Hematopoietic multipotent progenitor cell treated with erythropoietin and hydrocortisone succinate and interleukin-3 and kit ligand, for 17 days (in vitro differentiated cells): ENCODE results near the gene NAV2.

Experiments
- DNase-seq: peaks from one replicate; pipeline ENCODE4 v3.0.0-alpha.2; 2015; ENCODE audit warnings: low spot score

NAV2 gene

GRCh38 chr11:19712281-19713195 lies at the start of gene NAV2:
Gene NAV2, plus strand, starts transcription at chr11:19712837. Its CDS starts 859 bp downstream, at chr11:19713696.
- peak; percentile 68 for DNase-seq

- no peak for DNase-seq
Observed at GRCh38 chr11:19663206-19663605, 49.4 kb upstream of the NAV2 start.

- DNase-seq: no peak
Observed at GRCh38 chr11:19664886-19665548, 47.6 kb upstream of the NAV2 start.

- DNase-seq: no peak
Observed at GRCh38 chr11:19666951-19667350, 45.7 kb upstream of the NAV2 start.

- DNase-seq: no peak
Observed at GRCh38 chr11:19669511-19669910, 43.1 kb upstream of the NAV2 start.

DNA sequence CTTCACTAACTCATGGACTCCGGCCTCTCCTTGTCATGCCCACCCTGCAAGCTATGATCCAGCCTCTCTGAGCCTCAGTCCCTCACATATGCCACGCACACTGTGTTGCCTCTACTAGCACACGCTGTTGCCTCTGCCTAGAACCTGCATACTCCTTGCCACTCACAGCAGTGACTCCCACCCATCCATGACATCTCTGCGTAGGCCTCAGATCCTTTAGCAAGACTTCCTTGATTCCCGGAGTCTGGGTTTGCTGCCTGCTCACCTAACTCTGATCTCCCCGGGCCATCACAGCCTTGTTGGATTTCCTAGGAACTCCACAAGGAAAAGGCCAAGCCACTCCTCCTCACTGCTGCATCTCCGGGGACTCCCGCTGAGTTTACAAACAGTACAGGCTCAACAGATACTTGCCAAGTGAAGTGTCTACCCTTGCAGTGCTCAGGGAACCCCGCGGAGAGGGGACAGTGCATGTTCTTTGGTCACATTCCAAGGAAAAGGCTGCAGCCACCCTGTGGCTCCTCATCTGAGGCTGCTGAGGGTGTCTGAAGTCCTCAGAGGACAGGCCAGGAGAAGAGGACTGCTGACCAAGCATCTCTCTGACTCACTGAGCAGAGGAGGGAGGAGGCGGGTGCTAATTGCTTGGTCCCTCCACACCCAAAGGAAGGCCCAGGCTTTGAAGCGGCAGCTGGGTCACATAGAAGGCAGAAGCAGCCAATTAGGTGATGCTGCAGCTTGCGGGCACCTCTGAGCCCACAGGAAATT lies 42.4 kb upstream of the NAV2 start:
- no peak for DNase-seq

DNA sequence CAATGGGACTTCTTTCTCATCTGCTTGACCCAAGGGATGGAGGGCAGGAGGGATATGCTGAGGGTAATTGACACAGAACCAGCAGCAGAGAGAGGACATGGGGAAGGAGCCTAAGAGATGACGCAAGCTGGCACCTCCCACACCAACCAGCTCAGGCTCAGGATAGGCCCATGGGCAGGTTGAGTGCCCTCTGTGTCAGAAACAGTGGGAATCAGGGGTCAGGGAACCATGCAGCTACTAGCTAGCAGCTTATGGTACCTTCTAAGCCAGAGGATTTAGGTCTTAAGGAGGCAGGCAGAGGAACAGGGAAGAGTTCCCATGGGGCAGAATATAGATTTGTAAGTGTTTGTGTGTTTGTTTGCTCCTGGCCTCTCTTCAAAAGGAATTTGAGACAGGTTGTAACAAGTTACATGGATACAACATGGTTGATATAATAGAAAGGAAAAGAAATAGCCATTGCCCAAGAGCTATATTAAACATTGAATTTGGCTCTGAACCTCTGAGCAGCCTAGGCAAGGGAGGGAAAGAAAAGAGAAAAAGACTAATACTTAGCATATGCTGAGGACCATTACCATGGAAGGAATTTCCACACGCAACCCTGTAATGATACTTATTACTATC lies 39.9 kb upstream of the NAV2 start:
- no peak for DNase-seq

DNA sequence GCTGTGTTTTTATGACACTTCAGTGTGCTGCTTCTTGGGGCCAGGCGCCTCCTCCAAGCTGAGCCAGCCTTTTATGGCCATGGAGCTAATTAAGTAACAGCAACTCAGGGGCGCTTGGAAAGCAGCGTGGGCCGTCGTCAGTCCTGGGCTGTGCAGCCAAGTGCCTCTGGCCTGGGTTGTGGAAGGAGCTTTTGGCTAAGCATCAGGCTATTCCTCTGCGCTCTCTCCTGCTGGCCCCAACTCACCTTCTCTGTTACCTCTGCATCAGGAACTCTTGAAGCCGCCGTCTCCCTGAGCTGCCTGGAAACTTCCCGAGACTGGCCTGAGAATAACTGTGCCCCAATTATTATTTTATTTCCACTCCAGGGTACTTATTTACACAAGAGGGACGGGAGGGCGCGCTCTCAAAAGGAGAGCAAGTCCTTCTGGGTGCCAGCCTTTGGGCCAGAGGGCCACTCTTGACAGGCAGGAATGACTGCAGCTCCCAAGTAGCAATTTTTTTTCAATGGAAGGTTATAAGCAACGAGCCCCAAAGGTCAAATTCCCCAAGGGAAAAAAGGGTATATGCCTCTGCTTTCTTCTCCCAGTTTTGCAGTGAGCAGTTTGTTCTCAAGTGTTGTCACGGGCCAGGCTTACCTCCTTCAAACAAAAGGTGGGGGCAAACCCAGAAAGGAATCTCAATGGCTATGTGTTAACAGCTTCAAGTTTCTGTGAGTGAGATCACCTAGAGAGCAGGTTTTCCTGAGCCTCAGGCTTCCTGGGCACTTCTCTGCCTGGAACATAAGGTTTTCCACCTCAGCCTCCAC lies 38.5 kb upstream of the NAV2 start:
- DNase-seq: no peak

GRCh38 chr11:19674836-19675235 lies 37.8 kb upstream of the NAV2 start:
- DNase-seq: no peak

GRCh38 chr11:19675397-19675796 lies 37.2 kb upstream of the NAV2 start:
- DNase-seq: no peak

DNA sequence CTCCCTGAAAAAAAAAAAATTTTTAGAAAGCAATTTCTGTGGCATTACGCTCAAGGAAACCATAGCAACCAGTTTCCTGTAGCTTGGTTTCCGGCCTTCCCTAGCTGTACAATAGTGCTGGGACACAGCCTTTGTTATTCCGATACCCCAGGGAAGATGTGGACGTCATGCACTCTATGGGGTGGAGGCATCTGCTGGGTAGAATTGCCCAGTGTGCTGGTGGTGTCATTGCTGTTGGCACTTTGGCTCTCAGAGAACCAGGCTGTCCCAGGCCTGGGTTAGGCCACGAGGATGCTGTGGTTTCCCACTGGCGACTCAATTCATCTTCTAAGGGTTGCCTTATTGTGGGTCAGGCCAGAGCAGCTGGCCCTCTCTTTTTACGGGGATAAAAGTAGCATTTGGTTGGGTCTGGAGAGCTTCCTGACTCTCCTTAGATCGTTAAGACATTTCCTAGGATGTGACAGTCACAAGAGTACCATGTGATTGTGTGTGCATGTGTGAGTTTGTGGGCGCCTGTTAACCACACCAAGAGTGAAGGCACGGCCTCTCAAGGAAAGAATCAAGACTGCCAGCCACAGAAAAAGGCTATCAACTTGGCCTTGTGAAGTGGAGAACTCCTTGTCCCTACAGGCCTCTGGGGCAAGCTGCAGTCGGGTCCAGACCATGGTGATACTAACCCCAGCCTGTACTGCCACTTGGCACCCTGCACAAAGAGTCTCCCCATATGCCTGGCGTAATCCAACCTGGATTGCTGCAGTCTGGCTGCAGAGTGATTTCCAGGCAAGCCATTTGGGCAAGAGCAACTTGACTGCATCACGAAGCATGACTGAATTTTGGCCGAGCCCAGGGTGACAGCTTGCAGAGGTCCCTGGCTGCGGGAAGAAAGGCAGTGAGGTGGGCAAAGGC lies 35.9 kb upstream of the NAV2 start:
- DNase-seq: no peak

DNA sequence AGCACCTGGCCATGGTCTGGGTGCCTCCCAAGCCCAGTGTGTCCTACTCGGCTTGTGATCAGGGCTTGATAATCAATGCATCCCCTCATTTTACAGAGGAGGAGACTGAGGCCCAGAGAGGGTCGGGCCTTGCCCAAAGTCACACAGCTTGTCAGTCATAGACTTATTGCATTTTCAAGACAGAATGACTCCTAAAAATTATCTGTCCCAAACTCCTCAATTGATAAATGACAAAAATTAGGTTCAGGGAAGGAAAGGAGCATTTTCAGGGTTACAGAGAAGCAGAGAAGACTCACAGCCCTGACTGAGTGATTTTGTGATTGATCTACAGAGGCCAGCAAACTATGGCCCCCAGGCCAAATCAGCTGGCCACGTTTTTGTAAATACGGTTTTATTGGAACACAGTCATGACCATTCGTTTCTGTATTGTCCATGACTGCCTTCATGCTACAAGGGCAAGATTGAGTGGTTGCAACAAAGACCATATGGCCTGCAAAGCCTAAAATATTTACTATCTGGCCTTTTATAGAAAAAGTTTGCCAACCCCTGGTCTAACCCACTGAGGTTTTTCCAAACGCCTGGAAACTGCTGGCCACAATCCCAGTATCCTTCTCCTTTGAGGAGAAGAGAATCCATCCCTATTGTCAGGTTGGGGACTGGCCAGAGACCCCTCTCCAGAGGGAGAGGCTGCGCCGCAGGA lies 35.1 kb upstream of the NAV2 start:
- no peak for DNase-seq

DNA sequence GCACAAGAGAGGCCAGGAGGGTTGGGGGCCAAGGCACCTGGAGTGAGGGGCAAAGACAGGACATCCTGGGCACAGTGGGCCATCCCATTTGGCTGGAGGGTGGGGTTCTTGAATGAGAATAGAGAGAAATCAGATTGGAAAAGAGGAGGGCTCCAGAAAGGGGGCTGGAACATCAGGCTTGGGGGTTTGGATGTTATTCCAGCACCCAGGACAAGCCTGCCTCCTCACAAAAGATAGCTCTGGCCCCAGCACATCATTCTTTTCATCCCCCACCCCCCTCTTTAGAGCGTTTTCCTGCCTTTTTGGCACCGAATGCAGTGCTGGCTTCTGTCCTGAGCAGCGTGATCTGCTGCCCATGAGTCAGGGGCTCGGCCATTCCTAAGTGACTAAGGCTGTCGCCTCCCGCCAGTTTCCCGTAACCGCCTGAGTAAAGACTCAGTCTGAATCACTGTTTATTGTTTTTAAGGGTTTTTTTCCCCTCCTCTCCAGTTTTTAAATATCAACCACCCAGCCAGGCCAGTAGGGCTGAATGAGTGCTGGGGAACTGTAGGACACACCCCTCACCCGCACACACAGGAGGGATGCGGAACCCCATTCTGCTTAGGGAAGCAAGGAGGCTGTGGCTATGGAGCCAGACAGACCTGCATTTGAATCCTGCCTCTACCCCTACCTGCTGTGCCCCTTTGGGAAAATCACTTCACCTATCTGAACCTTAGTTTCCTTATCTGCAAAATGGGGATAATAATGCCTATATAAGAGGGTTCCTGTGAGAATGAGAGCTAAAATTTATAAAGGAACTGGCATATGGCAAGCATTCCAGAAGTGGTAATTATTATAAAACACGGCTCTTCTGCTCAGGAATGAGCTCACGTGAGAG lies 32.4 kb upstream of the NAV2 start:
- DNase-seq: no peak

DNA sequence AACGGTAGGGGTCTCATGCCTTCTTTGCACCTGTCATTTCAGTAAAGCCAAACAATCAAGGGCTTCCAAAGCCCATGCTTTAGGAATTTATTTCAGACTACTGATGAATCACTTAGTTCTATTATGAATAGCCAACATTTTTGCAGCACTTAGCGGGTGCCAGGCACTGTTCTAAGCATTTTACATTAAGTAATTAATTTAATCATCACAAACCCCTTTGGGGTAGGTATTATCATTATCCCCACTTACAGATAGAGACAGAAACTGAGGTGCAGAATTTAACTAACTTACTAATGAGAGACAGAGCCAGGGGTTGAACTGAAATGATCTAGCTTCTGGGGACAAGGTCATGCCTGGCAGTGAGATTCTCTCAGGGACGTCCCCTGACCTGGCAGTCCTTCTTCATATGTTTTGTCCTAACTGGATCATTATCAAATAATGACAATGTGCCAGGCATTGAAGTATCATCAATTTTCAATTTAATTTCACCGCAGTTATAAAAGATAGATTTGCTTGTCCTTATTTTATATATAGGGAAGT lies 31.7 kb upstream of the NAV2 start:
- no peak for DNase-seq

- DNase-seq: no peak
Observed at GRCh38 chr11:19683141-19683805, 29.4 kb upstream of the NAV2 start.

DNA sequence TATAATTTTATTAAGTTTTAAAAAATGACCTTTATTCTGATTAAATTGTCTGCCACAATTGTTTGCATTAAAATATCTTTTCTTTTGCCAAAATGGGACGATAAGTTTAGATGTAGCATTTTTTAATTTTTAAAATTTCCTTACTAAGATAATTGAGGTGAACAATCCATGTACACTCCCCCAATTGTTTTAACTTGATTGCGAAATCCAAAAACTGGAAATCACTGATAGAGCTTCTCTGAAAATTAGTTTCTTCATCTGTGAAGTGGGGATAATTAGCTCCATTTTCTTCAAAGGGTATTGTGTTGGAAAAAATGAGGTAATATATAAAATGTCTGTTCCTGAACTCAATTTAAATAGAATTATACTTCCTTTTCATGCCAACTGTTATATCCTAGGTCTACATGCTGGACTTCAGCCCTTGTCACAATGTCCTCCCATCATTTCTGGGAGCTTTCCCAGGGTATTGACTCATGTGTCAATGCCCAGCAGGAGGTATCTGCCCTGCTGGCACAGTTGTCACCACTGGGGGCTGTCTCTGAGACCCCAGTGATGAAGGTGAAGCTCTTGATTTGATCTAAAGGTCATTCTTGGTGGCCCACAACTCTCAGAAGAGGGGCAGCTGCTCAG lies 28.7 kb upstream of the NAV2 start:
- no peak for DNase-seq

- no peak for DNase-seq
Observed at GRCh38 chr11:19686234-19686633, 26.4 kb upstream of the NAV2 start.
